Non-pigmented ciliary epithelial cell (primary cell): ENCODE data around the gene ADARB1.

Experiments used
- DNase-seq: peaks from one replicate; pipeline ENCODE4 v3.0.0-alpha.2; 2010; ENCODE audit warnings: low read depth

The ADARB1 gene

GRCh38 chr21:45253633-45254459, 179.5 kb downstream of the ADARB1 start:
- DNase-seq, result no peak

GRCh38 chr21:45254460-45254930, 180.1 kb downstream of the ADARB1 start:
- no peak for DNase-seq

- no peak for DNase-seq
These were observed 181.1 kb downstream of the ADARB1 start for GRCh38 chr21:45255381-45256020.

- DNase-seq, result no peak
These were observed 181.9 kb downstream of the ADARB1 start for GRCh38 chr21:45256021-45256911.

- DNase-seq, result no peak
These were observed 182.7 kb downstream of the ADARB1 start for GRCh38 chr21:45256912-45257672.

GRCh38 chr21:45257673-45258341, 183.4 kb downstream of the ADARB1 start:
- DNase-seq, result no peak

- no peak for DNase-seq
These were observed 184.1 kb downstream of the ADARB1 start for GRCh38 chr21:45258466-45258865.

- DNase-seq, result no peak
These were observed 184.9 kb downstream of the ADARB1 start for GRCh38 chr21:45259206-45259840.

- no peak for DNase-seq
These were observed 185.9 kb downstream of the ADARB1 start for GRCh38 chr21:45260191-45260825.

- no peak for DNase-seq
These were observed 186.7 kb downstream of the ADARB1 start for GRCh38 chr21:45261093-45261492.

- DNase-seq, result no peak
These were observed 187.7 kb downstream of the ADARB1 start for GRCh38 chr21:45262041-45262581.

GRCh38 chr21:45262616-45263015, 188.2 kb downstream of the ADARB1 start:
- no peak for DNase-seq

- no peak for DNase-seq
These were observed 189.2 kb downstream of the ADARB1 start for GRCh38 chr21:45263534-45263933.

- DNase-seq, result no peak
These were observed 189.9 kb downstream of the ADARB1 start for GRCh38 chr21:45264146-45264911.

GRCh38 chr21:45264912-45265515, 190.6 kb downstream of the ADARB1 start:
- DNase-seq, result no peak

GRCh38 chr21:45265721-45266517, 191.5 kb downstream of the ADARB1 start:
- DNase-seq, result no peak

GRCh38 chr21:45266518-45267389, 192.4 kb downstream of the ADARB1 start:
- peak; percentile 19 for DNase-seq
